ENCODE measurements around the gene CAMTA1.

Gene CAMTA1

GRCh38 chr1:7503691-7504437 is 718.6 kb downstream of the CAMTA1 start:
- DNase-seq (ENCODE audit: low read depth) = no peak
- TF ChIP-seq, protein P1, sequence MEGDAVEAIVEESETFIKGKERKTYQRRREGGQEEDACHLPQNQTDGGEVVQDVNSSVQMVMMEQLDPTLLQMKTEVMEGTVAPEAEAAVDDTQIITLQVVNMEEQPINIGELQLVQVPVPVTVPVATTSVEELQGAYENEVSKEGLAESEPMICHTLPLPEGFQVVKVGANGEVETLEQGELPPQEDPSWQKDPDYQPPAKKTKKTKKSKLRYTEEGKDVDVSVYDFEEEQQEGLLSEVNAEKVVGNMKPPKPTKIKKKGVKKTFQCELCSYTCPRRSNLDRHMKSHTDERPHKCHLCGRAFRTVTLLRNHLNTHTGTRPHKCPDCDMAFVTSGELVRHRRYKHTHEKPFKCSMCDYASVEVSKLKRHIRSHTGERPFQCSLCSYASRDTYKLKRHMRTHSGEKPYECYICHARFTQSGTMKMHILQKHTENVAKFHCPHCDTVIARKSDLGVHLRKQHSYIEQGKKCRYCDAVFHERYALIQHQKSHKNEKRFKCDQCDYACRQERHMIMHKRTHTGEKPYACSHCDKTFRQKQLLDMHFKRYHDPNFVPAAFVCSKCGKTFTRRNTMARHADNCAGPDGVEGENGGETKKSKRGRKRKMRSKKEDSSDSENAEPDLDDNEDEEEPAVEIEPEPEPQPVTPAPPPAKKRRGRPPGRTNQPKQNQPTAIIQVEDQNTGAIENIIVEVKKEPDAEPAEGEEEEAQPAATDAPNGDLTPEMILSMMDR (IDR thresholded peaks at IDR 0.05; ENCODE audit: insufficient read depth, low read depth, low read length, missing control alignments) = no peak
- H3K4me3 ChIP-seq (ENCODE audit: low read length) = no peak overlapping the region

- H3K4me3 ChIP-seq (ENCODE audit: low read length) = no peak overlapping the region
- TF ChIP-seq, protein P1 (IDR thresholded peaks at IDR 0.05; ENCODE audit: insufficient read depth, low read depth, low read length, missing control alignments) = no peak
- DNase-seq (ENCODE audit: low read depth) = no peak
Observed at GRCh38 chr1:7504438-7504720, 719.1 kb downstream of the CAMTA1 start.

GRCh38 chr1:7505094-7505770 is 720.0 kb downstream of the CAMTA1 start:
- no peak for DNase-seq (ENCODE audit: low read depth)
- H3K4me3 ChIP-seq (ENCODE audit: low read length) = no peak overlapping the region

GRCh38 chr1:7505771-7506453 is 720.7 kb downstream of the CAMTA1 start:
- H3K4me3 ChIP-seq (ENCODE audit: low read length) = no peak overlapping the region
- DNase-seq (ENCODE audit: low read depth) = no peak
- TF ChIP-seq, protein P1 (IDR thresholded peaks at IDR 0.05; ENCODE audit: insufficient read depth, low read depth, low read length, missing control alignments) = no peak

More at GRCh38 chr1:7505094-7505770, 720.0 kb downstream of the CAMTA1 start:
- TF ChIP-seq, protein P1 (IDR thresholded peaks at IDR 0.05; ENCODE audit: insufficient read depth, low read depth, low read length, missing control alignments) = no peak

DNA sequence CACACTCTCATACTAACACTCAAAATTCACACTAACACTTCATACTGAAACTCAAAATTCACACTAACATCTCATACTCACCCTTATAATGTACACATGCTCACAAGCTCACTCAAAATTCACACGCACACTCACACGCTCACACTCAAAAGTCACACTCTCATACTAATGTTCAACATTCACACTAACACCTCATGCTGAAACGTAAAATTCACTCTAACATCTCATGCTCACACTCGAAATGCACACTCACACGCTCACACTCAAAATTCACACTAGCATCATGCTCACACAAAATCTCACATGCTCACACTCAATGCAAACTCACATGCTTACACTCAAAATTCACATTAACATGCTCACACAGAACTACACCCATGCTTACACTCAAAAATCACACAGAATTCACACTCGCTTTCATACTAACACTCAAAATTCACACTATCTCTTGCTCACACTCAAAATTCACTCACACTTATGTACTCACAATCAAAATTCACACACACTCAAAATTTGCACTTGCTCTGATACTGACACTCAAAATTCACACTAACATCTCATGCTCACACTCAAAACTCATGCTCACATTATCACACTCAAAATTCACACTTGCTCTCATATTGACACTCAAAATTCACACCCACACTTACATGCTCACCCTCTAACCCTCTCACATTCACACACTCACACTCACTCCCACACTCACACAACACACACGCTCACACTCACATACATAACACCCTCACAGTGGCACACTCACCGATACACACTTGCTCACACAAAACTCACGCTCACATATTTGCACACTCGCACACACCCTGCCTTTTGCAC is 721.4 kb downstream of the CAMTA1 start:
- DNase-seq (ENCODE audit: low read depth) = no peak
- TF ChIP-seq, protein P1 (IDR thresholded peaks at IDR 0.05; ENCODE audit: insufficient read depth, low read depth, low read length, missing control alignments) = no peak
- H3K4me3 ChIP-seq (ENCODE audit: low read length) = no peak overlapping the region

GRCh38 chr1:7507285-7508019 is 722.2 kb downstream of the CAMTA1 start:
- DNase-seq (ENCODE audit: low read depth) = no peak
- TF ChIP-seq, protein P1 (IDR thresholded peaks at IDR 0.05; ENCODE audit: insufficient read depth, low read depth, low read length, missing control alignments) = no peak
- H3K4me3 ChIP-seq (ENCODE audit: low read length) = no peak overlapping the region

Data from epithelial cell of esophagus (primary cell).